Gastroesophageal sphincter (tissue), 3 donors: ENCODE measurements around the gene CCL24.

Experiments used
- POLR2A ChIP-seq, 2 donors: fragments of 450-650 bp; IDR thresholded peaks; one replicate each; pipeline ENCODE4 v1.6.1; 2017; ENCODE audit warnings: antibody characterized with exemption in 2 of 2, mild to moderate bottlenecking in 2 of 2, moderate library complexity in 1 of 2
- TF ChIP-seq, protein P1 (sequence below), 4 experiments: fragments of 200-600 bp in 2 of 4; fragments of 450-650 bp in 2 of 4; sonication (generic) in 1 of 4; IDR thresholded peaks; one replicate each; pipeline ENCODE4 v1.5.1; 2017 to 2019; ENCODE audit warnings: antibody characterized with exemption in 4 of 4, mild to moderate bottlenecking in 2 of 4, moderate library complexity in 2 of 4

DNA sequence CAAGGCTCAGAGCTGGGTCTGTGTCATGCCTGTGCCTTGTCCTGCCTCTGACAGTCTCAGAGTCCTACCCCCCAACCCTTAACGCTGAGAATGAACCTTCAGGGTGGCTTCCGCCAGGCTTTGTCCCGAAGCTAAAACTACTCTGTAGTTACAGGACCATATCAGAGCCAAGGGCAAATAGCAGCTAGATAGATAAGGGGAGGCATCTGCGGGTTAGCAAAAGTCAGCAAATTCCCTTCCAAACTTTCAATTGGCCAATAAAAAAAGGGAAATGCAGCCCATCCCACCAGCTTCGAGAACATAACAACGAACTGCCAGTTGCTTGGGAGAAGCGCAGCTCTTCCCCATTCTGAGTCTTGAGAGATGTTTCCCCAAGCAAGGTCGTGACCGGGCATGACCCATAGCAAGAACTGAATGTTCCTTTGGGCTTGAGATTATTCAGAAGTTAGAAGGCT, 17.7 kb downstream of the CCL24 start:
- TF ChIP-seq, protein P1, sequence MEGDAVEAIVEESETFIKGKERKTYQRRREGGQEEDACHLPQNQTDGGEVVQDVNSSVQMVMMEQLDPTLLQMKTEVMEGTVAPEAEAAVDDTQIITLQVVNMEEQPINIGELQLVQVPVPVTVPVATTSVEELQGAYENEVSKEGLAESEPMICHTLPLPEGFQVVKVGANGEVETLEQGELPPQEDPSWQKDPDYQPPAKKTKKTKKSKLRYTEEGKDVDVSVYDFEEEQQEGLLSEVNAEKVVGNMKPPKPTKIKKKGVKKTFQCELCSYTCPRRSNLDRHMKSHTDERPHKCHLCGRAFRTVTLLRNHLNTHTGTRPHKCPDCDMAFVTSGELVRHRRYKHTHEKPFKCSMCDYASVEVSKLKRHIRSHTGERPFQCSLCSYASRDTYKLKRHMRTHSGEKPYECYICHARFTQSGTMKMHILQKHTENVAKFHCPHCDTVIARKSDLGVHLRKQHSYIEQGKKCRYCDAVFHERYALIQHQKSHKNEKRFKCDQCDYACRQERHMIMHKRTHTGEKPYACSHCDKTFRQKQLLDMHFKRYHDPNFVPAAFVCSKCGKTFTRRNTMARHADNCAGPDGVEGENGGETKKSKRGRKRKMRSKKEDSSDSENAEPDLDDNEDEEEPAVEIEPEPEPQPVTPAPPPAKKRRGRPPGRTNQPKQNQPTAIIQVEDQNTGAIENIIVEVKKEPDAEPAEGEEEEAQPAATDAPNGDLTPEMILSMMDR (IDR thresholded peaks at IDR 0.05) = no peak
- TF ChIP-seq POLR2A (IDR thresholded peaks at IDR 0.05) = no peak
